ENCODE measurements around the gene ANO1.

Gene ANO1

DNA sequence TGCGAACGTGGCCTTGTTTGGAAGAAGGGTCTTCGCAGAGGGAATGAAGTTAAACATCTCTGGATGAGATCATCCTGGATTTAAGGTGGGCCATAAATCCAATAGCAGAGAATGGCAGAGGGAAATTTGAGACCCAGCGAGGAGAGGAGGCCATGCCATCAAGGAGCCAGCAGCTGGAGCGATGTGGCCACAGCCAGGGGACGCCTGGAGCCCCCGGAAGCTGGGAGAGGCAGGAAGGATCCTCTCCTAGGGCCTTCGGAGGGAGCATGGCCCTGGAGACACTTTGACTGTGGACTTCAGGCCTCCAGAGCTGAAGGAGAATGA lies 22.1 kb downstream of the ANO1 start:
- H4K20me1 ChIP-seq: no peaks in the 10 kb centered on the region
- no peaks in the 10 kb centered on the region for H3K36me3 ChIP-seq
- peaks cover 46% of the 10 kb centered on the region for H3K4me1 ChIP-seq
- no peak for TF ChIP-seq Cebpa-rat (IDR thresholded peaks at IDR 0.05)
- H3K9ac ChIP-seq: no peak overlapping the region
- H3K27ac ChIP-seq: no peak overlapping the region
- H3K9me3 ChIP-seq: no peaks in the 10 kb centered on the region
- H3K4me2 ChIP-seq: no peak overlapping the region
- H3K27me3 ChIP-seq: no peaks in the 10 kb centered on the region
- H3K4me3 ChIP-seq: no peak overlapping the region

DNA sequence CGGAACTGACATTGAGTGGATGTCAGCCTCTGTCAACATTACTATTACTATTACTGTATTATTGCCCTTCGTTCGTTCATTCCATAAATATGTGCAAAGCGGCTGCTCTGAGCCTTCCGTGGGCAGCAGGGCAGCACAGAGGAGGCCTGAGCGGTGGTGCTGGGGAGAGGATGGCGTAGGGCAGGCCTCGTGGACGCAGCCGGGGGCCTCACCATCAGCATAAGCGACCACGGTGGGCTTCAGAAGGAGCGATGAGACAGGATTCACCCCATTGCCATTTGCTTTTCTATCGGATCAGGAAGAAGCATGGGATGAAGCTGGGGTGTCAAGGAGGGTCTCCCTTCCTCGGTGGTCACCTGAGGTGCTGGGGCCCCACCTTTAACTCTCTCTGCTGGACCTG lies 22.7 kb downstream of the ANO1 start:
- Histone ChIP-seq H4K20me1 (no peaks in the 10 kb centered on the region), H3K9me3 (no peaks in the 10 kb centered on the region), H3K4me1 (peaks cover 51% of the 10 kb centered on the region)

DNA sequence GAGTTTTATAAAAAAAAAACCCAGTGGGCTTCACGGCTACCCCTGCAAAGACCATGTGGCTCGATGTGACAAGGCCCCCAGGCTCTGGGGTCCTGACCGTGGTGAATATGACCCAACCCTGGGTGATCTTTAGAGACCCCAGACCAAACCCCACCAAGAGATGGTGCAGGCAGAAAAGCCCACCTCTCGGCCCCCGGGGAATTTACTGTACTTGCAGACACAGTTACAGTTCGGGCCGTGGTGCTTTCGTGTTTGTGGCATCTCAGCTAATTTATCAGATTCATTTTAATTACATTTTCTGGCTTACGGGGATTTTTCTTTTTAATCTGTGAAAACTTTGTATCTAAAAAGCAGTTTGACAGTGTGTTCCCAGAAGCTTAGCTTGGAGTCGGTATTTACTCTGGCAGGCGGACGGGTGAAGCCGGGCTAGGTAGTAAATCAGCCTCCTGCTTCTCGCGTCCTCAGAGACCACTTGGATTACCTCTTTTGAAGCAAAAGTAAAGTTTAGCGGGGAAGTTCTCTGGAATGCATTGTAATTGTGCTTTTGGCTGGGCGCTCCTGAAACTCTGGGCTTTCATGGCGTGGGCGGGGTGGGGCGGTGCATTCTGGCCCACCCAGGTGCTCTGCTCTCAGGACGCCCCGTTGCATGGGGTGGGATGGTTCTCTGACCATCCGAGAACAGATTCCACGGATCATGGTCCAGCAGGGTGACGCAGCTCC lies 25.3 kb downstream of the ANO1 start:
- no peak for TF ChIP-seq Cebpa-rat (IDR thresholded peaks at IDR 0.05)
- Histone ChIP-seq H3K27ac (peak overlapping the region; percentile 27; the same call in 1 of the 2 replicates), H3K36me3 (no peaks in the 10 kb centered on the region), H4K20me1 (no peaks in the 10 kb centered on the region), H3K4me2 (peak overlapping the region; percentile 78), H3K4me3 (no peak overlapping the region), H3K9me3 (no peaks in the 10 kb centered on the region), H3K9ac (no peak overlapping the region), H3K4me1 (peaks cover 53% of the 10 kb centered on the region), H3K27me3 (no peaks in the 10 kb centered on the region; the same call in 1 of the 2 replicates)

More for the DNA sequence above, 22.7 kb downstream of the ANO1 start:
- no peak overlapping the region for H3K4me3 ChIP-seq
- no peak for TF ChIP-seq Cebpa-rat (IDR thresholded peaks at IDR 0.05)
- H3K4me2 ChIP-seq: no peak overlapping the region
- H3K36me3 ChIP-seq: no peaks in the 10 kb centered on the region
- no peak overlapping the region for H3K9ac ChIP-seq
- H3K27ac ChIP-seq: no peak overlapping the region
- H3K27me3 ChIP-seq: no peaks in the 10 kb centered on the region

DNA sequence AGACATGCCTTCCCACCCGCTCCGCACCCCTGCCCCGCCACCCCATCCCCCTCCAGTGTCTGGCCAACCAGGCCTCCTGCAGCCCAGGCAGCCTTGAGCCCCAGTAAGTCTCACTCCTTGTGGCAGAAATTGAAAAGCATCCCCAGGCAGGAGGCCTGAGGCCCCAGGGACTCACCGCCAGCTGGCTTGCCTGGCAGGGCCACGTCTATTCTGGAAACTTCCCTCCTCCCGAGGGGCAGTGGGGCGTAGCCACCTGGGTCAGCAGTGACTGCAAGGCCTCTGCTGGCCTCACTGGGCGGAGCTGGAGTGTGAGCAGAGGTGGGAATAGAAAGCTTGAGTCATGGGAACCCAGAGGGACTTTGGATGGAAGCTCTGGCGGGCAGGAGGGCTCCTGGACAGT lies 26.3 kb downstream of the ANO1 start:
- no peaks in the 10 kb centered on the region for H4K20me1 ChIP-seq
- peak overlapping the region; percentile 27; the same call in 1 of the 2 replicates for H3K27ac ChIP-seq
- peaks cover 63% of the 10 kb centered on the region for H3K4me1 ChIP-seq
- no peaks in the 10 kb centered on the region for H3K9me3 ChIP-seq
- peak overlapping the region; percentile 78 for H3K4me2 ChIP-seq
- H3K4me3 ChIP-seq: no peak overlapping the region
- no peaks in the 10 kb centered on the region; the same call in 1 of the 2 replicates for H3K27me3 ChIP-seq
- no peak for TF ChIP-seq Cebpa-rat (IDR thresholded peaks at IDR 0.05)
- H3K36me3 ChIP-seq: no peaks in the 10 kb centered on the region
- H3K9ac ChIP-seq: no peak overlapping the region; the same call in 1 of the 2 replicates

DNA sequence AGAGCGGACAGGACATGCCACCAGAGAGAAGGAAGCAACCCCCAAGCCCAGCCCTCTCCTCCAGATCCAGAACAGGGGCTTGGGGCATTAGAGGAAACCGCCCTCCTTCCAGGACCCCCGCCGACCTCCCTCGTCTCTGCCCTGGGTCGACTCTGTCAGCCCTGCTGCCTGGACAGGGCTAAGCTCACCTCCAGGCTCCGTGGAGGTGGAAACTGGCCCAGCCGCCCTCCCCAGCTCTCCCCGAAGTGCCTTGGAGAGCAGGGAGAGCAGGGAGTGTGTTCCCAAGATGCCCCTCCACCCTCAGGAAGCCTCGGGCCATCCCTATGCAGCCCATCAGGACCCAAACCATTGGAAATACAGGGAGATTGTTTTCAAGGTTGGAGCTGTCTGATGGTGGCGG lies 26.8 kb downstream of the ANO1 start:
- Histone ChIP-seq H3K27ac (peak overlapping the region; percentile 27; the same call in 1 of the 2 replicates), H3K4me3 (no peak overlapping the region), H3K9ac (no peak overlapping the region), H3K4me2 (peak overlapping the region; percentile 78), H4K20me1 (no peaks in the 10 kb centered on the region), H3K4me1 (peaks cover 68% of the 10 kb centered on the region), H3K9me3 (no peaks in the 10 kb centered on the region), H3K27me3 (no peaks in the 10 kb centered on the region; the same call in 1 of the 2 replicates), H3K36me3 (no peaks in the 10 kb centered on the region)
- no peak for TF ChIP-seq Cebpa-rat (IDR thresholded peaks at IDR 0.05)

DNA sequence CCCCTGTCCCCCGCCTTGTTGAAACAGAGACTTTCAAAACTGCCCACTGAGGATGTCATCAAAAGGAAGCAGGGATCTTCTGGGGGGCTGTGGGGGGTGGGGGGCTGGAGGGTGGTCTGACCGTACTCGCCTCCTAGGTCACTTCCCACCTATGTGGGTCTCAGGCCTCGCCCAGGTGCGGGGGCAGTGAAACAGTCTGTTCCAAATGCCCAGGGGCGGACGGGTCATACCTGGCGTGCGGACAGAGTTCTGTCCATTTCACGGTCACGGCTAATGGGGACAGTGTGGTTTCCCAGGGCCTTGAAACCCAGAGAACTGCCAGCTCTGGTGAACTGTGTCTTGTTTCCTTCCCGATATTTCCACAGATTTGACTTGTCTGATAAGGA lies 27.2 kb downstream of the ANO1 start:
- Histone ChIP-seq H3K4me2 (peak overlapping the region; percentile 78), H3K4me1 (peaks cover 73% of the 10 kb centered on the region), H3K27ac (no peak overlapping the region), H3K27me3 (no peaks in the 10 kb centered on the region; the same call in 1 of the 2 replicates), H3K9me3 (no peaks in the 10 kb centered on the region), H3K4me3 (no peak overlapping the region), H4K20me1 (no peaks in the 10 kb centered on the region), H3K36me3 (no peaks in the 10 kb centered on the region), H3K9ac (no peak overlapping the region)
- no peak for TF ChIP-seq Cebpa-rat (IDR thresholded peaks at IDR 0.05)

DNA sequence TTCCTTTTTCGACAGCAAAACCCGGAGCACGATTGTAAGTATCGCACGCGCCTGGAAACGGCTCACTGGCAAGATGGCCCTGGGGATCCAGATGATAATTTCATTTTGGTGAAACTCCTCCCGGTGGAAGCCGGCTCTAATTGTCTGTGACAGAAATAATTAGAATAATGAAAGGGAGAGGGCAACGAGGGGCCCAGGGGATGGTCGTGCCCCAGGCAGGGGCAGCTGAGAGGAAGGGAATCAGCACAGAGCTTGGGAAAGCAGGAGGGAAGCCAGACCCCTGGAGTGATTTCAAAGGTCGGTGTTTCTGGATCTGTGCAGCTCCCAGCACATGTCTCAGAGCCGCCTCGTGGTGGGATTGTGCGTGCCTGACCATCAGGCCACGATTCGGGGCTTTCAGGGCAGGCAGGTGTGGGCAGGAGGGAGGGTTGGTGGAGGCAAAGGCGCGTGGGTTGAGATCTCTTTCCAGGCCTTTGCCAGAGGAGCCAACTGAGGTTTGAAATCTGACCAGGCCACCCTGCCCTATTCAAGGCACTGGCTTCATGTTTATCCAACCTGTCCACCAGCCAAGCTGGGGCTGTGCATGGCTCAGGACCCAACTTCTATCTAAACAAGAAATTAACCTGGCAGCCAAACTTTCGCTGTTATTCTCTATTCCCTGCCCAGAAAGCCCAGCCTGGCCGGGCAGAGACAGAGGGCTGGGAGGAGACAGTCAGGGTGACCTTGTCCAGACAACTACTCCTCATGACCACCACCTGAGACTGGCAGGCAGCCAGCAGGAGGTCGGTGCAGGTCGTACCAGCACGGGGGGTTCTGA lies 27.8 kb downstream of the ANO1 start:
- Histone ChIP-seq H3K4me2 (peak overlapping the region; percentile 52), H3K27me3 (no peaks in the 10 kb centered on the region; the same call in 1 of the 2 replicates), H4K20me1 (no peaks in the 10 kb centered on the region), H3K9ac (no peak overlapping the region), H3K4me1 (peaks cover 79% of the 10 kb centered on the region), H3K27ac (no peak overlapping the region), H3K36me3 (no peaks in the 10 kb centered on the region), H3K9me3 (no peaks in the 10 kb centered on the region), H3K4me3 (no peak overlapping the region)
- no peak for TF ChIP-seq Cebpa-rat (IDR thresholded peaks at IDR 0.05)

DNA sequence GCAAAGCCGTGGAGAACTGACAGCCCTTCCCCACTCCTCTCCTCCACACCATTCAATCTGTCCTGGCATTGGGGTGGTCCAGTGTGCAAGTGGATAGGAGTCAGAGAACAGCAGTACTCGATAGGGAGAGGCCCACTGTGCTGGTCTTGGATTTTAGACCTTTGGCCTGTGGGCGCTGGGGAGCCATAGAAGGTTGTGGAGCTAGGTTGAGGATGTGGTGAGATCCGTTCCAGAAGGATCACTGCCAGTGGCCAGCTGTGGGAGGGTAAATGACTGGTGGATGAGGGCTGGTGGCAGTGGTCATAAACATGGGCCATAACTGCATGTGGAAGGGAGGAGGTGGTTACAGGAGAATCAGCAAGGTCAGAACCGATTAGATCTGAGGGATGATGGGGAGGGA lies 28.6 kb downstream of the ANO1 start:
- Histone ChIP-seq H4K20me1 (no peaks in the 10 kb centered on the region), H3K27me3 (no peaks in the 10 kb centered on the region; the same call in 1 of the 2 replicates)

DNA sequence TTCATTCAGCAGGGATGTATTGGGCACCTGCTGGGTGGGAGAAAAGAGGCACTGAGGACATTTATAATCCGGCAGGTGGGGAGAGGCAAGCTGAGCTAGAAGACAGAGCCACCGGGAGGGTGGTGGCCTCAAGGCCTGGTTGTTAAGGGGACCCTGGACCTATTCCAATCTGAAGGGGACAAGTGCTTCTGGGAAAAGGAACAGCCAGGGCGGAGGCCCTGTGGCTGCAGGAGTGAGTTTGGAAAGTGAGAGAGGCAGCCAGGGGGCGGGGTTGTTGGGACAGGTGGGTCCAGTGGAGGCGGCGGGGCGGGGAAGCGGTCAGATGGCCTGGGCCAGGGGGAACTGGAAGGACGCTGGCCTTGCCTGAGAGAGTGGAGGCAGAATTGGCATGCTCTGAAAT lies 29.1 kb downstream of the ANO1 start:
- no peaks in the 10 kb centered on the region for H4K20me1 ChIP-seq

More for the DNA sequence above, 28.6 kb downstream of the ANO1 start:
- H3K27ac ChIP-seq: no peak overlapping the region
- H3K9me3 ChIP-seq: no peaks in the 10 kb centered on the region
- no peaks in the 10 kb centered on the region for H3K36me3 ChIP-seq
- H3K4me2 ChIP-seq: no peak overlapping the region
- no peak for TF ChIP-seq Cebpa-rat (IDR thresholded peaks at IDR 0.05)
- no peak overlapping the region for H3K9ac ChIP-seq
- H3K4me3 ChIP-seq: no peak overlapping the region
- peaks cover 84% of the 10 kb centered on the region for H3K4me1 ChIP-seq

DNA sequence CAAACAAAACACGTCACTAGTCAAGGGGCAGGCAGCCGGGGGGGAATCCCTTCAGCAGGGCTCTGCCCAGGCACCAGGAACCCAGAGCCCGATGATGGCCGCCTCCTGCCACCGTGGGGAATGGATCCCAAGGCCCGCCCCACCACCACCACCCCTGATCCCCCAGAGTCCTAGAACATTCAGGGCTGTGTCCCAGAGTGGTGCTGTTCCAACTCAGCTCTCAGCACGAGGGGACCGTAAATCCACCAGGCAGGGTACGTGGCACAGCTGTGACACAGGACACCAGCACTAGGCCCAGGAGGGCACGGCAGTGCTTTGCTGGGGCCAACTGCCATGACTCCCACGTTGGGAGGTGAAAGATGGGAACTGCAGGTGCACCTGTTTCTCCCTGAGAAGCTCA lies 29.6 kb downstream of the ANO1 start:
- no peak overlapping the region for H3K27ac ChIP-seq
- no peak for TF ChIP-seq Cebpa-rat (IDR thresholded peaks at IDR 0.05)
- H3K36me3 ChIP-seq: no peaks in the 10 kb centered on the region
- no peak overlapping the region; the same call in 1 of the 2 replicates for H3K4me2 ChIP-seq
- H3K9ac ChIP-seq: no peak overlapping the region
- no peak overlapping the region for H3K4me3 ChIP-seq
- no peaks in the 10 kb centered on the region; the same call in 1 of the 2 replicates for H3K27me3 ChIP-seq
- peaks cover 84% of the 10 kb centered on the region for H3K4me1 ChIP-seq
- H3K9me3 ChIP-seq: no peaks in the 10 kb centered on the region
- H4K20me1 ChIP-seq: no peaks in the 10 kb centered on the region

More for the DNA sequence above, 29.1 kb downstream of the ANO1 start:
- H3K27ac ChIP-seq: no peak overlapping the region
- H3K36me3 ChIP-seq: no peaks in the 10 kb centered on the region
- H3K4me3 ChIP-seq: no peak overlapping the region
- H3K27me3 ChIP-seq: no peaks in the 10 kb centered on the region; the same call in 1 of the 2 replicates
- TF ChIP-seq Cebpa-rat (IDR thresholded peaks at IDR 0.05): no peak
- no peak overlapping the region for H3K9ac ChIP-seq
- H3K4me1 ChIP-seq: peaks cover 84% of the 10 kb centered on the region
- no peak overlapping the region for H3K4me2 ChIP-seq
- H3K9me3 ChIP-seq: no peaks in the 10 kb centered on the region
